GM12891 (cell line): ENCODE measurements around the gene MYMK.

ENCODE experiments used
- PAX5 ChIP-seq: IDR thresholded peaks from 2 replicates; pipeline ENCODE4 v1.6.1; 2011; ENCODE audit warnings: low read length, moderate library complexity, mild to moderate bottlenecking; ENCODE audit not compliant: insufficient read depth, severe bottlenecking
- POLR2A ChIP-seq: IDR thresholded peaks from 2 replicates; pipeline ENCODE4 v1.6.1; 2011; ENCODE audit warnings: low read depth, low read length, control low read depth
- POLR2AphosphoS5 ChIP-seq: IDR thresholded peaks from 2 replicates; pipeline ENCODE4 v1.6.1; 2011; ENCODE audit warnings: low read depth, low read length, control low read depth
- POU2F2 ChIP-seq: IDR thresholded peaks from 2 replicates; pipeline ENCODE4 v1.6.1; 2011; ENCODE audit warnings: low read depth, mild to moderate bottlenecking, control low read depth, low read length, moderate library complexity
- SPI1 ChIP-seq: IDR thresholded peaks from 2 replicates; pipeline ENCODE4 v1.6.1; 2011; ENCODE audit warnings: low read depth, low read length, control low read depth
- TAF1 ChIP-seq: IDR thresholded peaks from 2 replicates; pipeline ENCODE4 v1.6.1; 2011; ENCODE audit warnings: low read depth, low read length, control low read depth

DNA sequence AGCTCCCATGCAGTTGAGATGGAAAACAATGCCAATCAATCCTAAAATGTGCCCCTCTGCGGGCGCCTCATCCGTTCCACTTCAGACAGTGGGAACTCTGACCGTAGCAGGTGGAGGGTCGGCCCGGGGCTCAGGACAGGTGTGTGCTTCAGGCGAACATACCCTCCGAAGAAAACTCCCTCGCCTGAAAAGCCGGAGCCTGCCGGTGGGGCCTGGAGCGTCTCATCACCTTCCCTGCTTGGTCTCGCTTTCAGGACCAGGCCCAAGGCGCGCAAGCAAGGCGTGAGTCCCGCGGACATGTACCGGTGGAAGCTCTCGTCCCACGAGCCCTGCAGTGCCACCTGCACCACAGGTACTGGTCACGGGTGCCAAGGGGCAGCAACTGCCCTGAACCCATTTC, 36.2 kb upstream of the MYMK start:
- TF ChIP-seq TAF1 (no peak), POU2F2 (no peak), POLR2A (no peak), POLR2AphosphoS5 (no peak), SPI1 (no peak), PAX5 (no peak)
